ENCODE results near the gene NCOA4.
"Not testable (repeated sequence)": the region's sequence is repeated elsewhere in the genome, so short reads cannot be mapped to it uniquely, and the experiment has no call there.

The NCOA4 gene

GRCh38 chr10:45978554-45978953 lies 51.9 kb downstream of the NCOA4 start:
- DNase-seq, result not testable (repeated sequence)

- not testable (repeated sequence) for DNase-seq
Observed at GRCh38 chr10:45974041-45974440, 56.4 kb downstream of the NCOA4 start.

GRCh38 chr10:45972813-45973169 lies 57.6 kb downstream of the NCOA4 start:
- not testable (repeated sequence) for DNase-seq

GRCh38 chr10:45972106-45972812 lies 58.2 kb downstream of the NCOA4 start, which contains the start of gene TIMM23:
Gene TIMM23, plus strand, starts transcription at chr10:45972489. Its CDS starts 136 bp downstream, at chr10:45972625.
- peak; percentile 30 to 36 for DNase-seq

- not testable (repeated sequence) for DNase-seq
Observed at GRCh38 chr10:45971742-45972105, 58.7 kb downstream of the NCOA4 start.

GRCh38 chr10:45971019-45971418 lies 59.4 kb downstream of the NCOA4 start:
- not testable (repeated sequence) for DNase-seq

GRCh38 chr10:45962686-45963452 lies 67.6 kb downstream of the NCOA4 start:
- not testable (repeated sequence) for DNase-seq

- not testable (repeated sequence) for DNase-seq
Observed at GRCh38 chr10:45957928-45958327, 72.5 kb downstream of the NCOA4 start.

GRCh38 chr10:45956634-45957033 lies 73.8 kb downstream of the NCOA4 start:
- not testable (repeated sequence) for DNase-seq

Data from NCI-H1930 (cell line).